Fibroblast of skin of back (primary cell): ENCODE results near the gene RNF135.
"Not testable (repeated sequence)": the region's sequence is repeated elsewhere in the genome, so short reads cannot be mapped to it uniquely, and the experiment has no call there.

Source experiments
- DNase-seq: peaks from one replicate; pipeline ENCODE4 v3.0.0-alpha.2; 2013

Gene RNF135

DNA sequence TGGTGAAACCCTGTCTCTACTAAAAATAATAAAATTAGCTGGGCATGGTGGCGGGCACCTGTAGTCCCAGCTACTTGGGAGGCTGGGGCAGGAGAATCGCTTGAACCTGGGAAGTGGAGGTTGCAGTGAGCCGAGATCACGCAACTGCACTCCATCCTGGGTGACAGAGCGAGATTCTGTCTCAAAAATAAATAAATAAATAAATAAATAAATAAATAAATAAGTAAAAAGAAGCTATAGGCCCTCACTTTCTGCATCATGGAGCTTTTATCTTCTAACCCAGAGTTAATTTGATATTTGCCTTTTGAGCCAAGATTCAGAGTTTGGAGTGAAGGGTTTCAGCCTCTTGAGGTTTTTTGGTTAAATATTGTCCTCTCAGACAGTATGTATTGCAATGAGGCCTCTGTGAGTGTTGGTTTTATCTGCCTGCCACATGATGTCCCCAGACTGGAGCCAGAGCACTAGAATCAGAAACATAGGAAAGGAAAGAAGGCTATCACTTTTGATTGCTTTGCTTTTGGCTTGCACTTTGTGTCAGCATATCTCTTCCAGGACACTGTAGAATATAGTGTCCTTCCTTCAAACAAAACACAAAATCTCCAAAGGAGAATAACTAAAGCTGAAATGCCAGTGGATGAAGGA, 32.5 kb downstream of the RNF135 start:
- DNase-seq, result no peak

GRCh38 chr17:31004160-31004559, 33.3 kb downstream of the RNF135 start:
- DNase-seq, result no peak

GRCh38 chr17:31007695-31008373, 37.0 kb downstream of the RNF135 start:
- DNase-seq, result no peak

- peak; percentile 59 for DNase-seq
Measured at GRCh38 chr17:31008374-31009041, 37.7 kb downstream of the RNF135 start.

DNA sequence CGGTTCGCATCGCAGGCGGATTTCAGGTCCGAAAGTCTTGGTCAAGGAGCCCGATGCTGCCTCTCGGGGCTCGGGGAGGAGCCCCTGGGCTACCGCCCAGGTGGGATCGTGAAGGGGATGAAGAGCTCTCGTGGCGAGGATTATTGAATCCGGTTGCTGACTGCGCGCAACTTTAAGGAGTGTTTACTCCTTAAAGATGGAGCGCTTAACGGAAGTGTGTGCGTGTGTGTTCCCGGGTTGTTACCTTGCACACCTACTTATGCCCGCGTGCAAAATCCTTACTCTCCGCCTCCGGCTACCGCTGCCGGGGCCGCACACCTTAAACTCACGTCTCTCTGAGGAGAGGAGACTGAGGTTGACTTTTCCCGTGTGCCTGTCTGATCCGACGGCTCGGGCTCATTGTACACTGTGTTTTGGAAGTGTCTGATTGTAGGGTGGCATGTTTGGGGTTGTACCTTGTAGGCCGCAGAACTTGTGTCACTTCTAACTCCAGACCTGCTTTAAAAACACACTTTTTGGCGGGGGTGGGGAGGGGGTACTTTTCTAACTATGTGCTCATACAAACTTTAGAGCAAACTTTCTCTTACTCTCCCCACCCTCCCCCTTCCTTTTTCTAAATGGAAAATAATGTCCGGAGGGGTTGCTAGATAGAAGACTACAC, 38.3 kb downstream of the RNF135 start:
- DNase-seq, result not testable (repeated sequence)

- not testable (repeated sequence) for DNase-seq
Measured at GRCh38 chr17:31010014-31010413, 39.2 kb downstream of the RNF135 start.

DNA sequence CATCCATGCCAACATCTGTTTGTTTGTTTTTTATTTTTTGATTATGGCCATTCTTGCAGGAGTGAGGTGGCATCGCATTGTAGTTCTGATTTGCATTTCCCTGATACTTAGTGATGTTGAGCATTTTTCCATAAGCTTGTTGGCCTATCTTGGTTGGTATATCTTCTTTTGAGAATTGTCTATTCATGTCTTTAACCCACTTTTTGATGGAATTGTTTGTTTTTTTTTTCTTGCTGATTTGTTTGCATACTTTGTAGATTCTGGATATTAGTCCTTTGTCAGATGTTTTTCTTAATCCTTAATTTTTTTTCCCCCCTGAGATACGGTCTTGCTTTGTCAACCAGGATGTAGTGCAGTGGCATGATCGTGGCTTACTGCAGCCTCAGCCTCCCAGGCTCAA, 43.0 kb downstream of the RNF135 start:
- no peak for DNase-seq

- DNase-seq, result no peak
Measured at GRCh38 chr17:31015639-31016038, 44.8 kb downstream of the RNF135 start.

- DNase-seq, result no peak
Measured at GRCh38 chr17:31019004-31019403, 48.2 kb downstream of the RNF135 start.

- DNase-seq, result not testable (repeated sequence)
Measured at GRCh38 chr17:31023171-31023570, 52.3 kb downstream of the RNF135 start.

GRCh38 chr17:31031841-31032240, 61.0 kb downstream of the RNF135 start:
- DNase-seq, result no peak

GRCh38 chr17:31035611-31036010, 64.8 kb downstream of the RNF135 start:
- not testable (repeated sequence) for DNase-seq

DNA sequence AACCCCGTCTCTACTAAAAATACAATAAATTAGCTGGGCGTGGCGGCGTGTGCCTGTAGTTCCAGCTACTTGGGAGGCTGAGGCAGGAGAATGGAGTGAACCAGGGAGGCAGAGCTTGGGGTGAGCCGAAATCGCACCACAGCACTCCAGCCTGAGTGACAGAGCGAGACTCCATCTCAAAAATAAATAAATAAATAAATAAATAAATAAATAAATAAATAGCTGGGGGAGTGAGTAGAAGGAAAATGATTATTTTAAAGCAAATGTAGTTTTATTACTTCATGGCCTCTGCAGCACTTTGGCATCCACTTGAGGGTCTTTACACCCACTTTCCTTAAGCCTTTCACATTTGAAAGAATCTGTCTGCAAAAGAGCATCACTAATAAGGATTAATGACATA, 70.0 kb downstream of the RNF135 start:
- not testable (repeated sequence) for DNase-seq

DNA sequence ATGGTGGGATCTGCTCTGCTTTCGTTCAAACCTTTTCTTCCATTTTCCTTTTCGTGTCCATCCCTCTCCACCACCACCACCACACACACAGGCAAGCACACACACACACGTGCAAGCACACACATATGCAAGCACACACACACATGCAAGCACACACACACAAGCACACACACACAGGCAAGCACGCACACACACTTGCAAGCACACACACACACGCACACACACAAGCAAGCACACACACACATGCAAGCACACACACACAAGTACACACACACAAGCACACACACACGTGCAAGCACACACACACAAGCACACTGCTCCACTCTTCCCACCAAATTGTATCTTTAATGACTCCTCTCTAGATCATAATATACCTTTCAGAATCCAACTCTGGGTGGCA, 71.5 kb downstream of the RNF135 start:
- DNase-seq, result not testable (repeated sequence)

- not testable (repeated sequence) for DNase-seq
Measured at GRCh38 chr17:31046856-31047425, 76.1 kb downstream of the RNF135 start.

- no peak for DNase-seq
Measured at GRCh38 chr17:31048142-31048541, 77.3 kb downstream of the RNF135 start.

DNA sequence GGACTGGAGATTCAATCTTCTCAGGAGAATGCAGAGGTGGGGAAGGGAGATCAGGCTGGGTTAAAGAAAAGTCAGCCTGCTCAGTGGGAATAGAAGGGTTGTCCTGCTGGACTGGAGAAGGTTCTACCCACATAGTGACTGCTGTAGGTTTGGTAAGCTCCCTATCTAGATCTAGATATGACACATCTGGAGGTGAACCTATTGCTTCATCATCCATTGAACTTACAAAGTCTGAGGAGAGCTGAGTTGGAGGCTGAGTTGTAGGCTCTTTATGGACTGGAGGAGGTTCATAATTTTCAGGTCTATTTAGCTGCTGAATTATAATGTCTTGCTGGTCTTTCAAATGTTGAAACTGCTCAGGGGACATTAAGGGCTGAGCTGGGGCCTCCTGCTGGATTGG, 77.9 kb downstream of the RNF135 start:
- no peak for DNase-seq
